ENCODE results near the gene ADK. TPM values are rescaled to one million over a fixed set of nuclear protein-coding genes. Genes with fewer than 3 reads are reported as not detected.

ADK gene
- total RNA-seq, 3 donors from 2014 or later (not counting 1 experiment from before 2014, with no cell fraction given) = 13.4 to 16.1 (median 14.1) TPM

- peaks cover 6% of the 10 kb centered on the region in 2 donors for H3K4me1 Mint-ChIP-seq
- H3K9me3 Mint-ChIP-seq = no peaks in the 10 kb centered on the region
- no peak for TF ChIP-seq CTCF (IDR thresholded peaks at IDR 0.05)
- no peaks in the 10 kb centered on the region for H3K27me3 Mint-ChIP-seq (ENCODE audit: low read depth in 2 of 2)
- H3K36me3 Mint-ChIP-seq = no peaks in the 10 kb centered on the region
- Histone ChIP-seq H3K4me3 (ENCODE audit: low read length) (no peak overlapping the region), H3K9me3 (ENCODE audit: control insufficient read depth, insufficient read depth, low read length) (no peaks in the 10 kb centered on the region), H3K4me1 (ENCODE audit: control insufficient read depth, insufficient read depth, low read length) (no peaks in the 10 kb centered on the region), H3K27ac (ENCODE audit: low read length) (no peak overlapping the region), H3K36me3 (ENCODE audit: control insufficient read depth, insufficient read depth, low read length) (peaks cover 12% of the 10 kb centered on the region), H3K27me3 (ENCODE audit: control insufficient read depth, insufficient read depth, low read length) (no peaks in the 10 kb centered on the region)
- intact Hi-C loops (cut with micrococcal nuclease) = no loop called here
- no peak overlapping the region for H3K4me3 Mint-ChIP-seq
- no CpG with 5 or more reads among the region's 1 CpG for WGBS (ENCODE audit: insufficient coverage)
- no peak overlapping the region for H3K27ac Mint-ChIP-seq
- DNase-seq = no peak
- ATAC-seq = no peak
These were observed 523.9 kb downstream of the ADK start for GRCh38 chr10:74674927-74675326.

- ATAC-seq (no peak), DNase-seq (no peak)
- intact Hi-C loops (cut with micrococcal nuclease) = no loop called here
- Histone ChIP-seq H3K27me3 (ENCODE audit: control insufficient read depth, insufficient read depth, low read length) (no peaks in the 10 kb centered on the region), H3K27ac (ENCODE audit: low read length) (no peak overlapping the region), H3K4me1 (ENCODE audit: control insufficient read depth, insufficient read depth, low read length) (no peaks in the 10 kb centered on the region), H3K4me3 (ENCODE audit: low read length) (no peak overlapping the region), H3K36me3 (ENCODE audit: control insufficient read depth, insufficient read depth, low read length) (peaks cover 11% of the 10 kb centered on the region), H3K9me3 (ENCODE audit: control insufficient read depth, insufficient read depth, low read length) (no peaks in the 10 kb centered on the region)
- Mint-ChIP-seq H3K27me3 (ENCODE audit: low read depth in 2 of 2) (no peaks in the 10 kb centered on the region), H3K9me3 (no peaks in the 10 kb centered on the region), H3K27ac (no peak overlapping the region), H3K36me3 (no peaks in the 10 kb centered on the region), H3K4me1 (peaks cover 6% of the 10 kb centered on the region in 2 donors), H3K4me3 (no peak overlapping the region)
- no peak for TF ChIP-seq CTCF (IDR thresholded peaks at IDR 0.05)
These were observed 524.5 kb downstream of the ADK start for GRCh38 chr10:74675484-74675883.

GRCh38 chr10:74677951-74678350 lies 526.9 kb downstream of the ADK start:
- Histone ChIP-seq H3K4me1 (ENCODE audit: control insufficient read depth, insufficient read depth, low read length) (no peaks in the 10 kb centered on the region), H3K27ac (ENCODE audit: low read length) (no peak overlapping the region), H3K36me3 (ENCODE audit: control insufficient read depth, insufficient read depth, low read length) (peaks cover 8% of the 10 kb centered on the region), H3K4me3 (ENCODE audit: low read length) (no peak overlapping the region), H3K9me3 (ENCODE audit: control insufficient read depth, insufficient read depth, low read length) (no peaks in the 10 kb centered on the region), H3K27me3 (ENCODE audit: control insufficient read depth, insufficient read depth, low read length) (no peaks in the 10 kb centered on the region)
- H3K4me3 Mint-ChIP-seq = no peak overlapping the region
- intact Hi-C loops (cut with micrococcal nuclease) = no loop called here
- no peak for DNase-seq
- WGBS (ENCODE audit: insufficient coverage) = no CpG with 5 or more reads among the region's 1 CpG
- H3K9me3 Mint-ChIP-seq = no peaks in the 10 kb centered on the region
- H3K4me1 Mint-ChIP-seq = peaks cover 14 to 17% of the 10 kb centered on the region in 2 donors
- no peaks in the 10 kb centered on the region for H3K36me3 Mint-ChIP-seq
- ATAC-seq = no peak
- no peak for TF ChIP-seq CTCF (IDR thresholded peaks at IDR 0.05)
- no peak overlapping the region for H3K27ac Mint-ChIP-seq
- H3K27me3 Mint-ChIP-seq (ENCODE audit: low read depth in 2 of 2) = no peaks in the 10 kb centered on the region

- Histone ChIP-seq H3K4me3 (ENCODE audit: low read length) (no peak overlapping the region), H3K9me3 (ENCODE audit: control insufficient read depth, insufficient read depth, low read length) (no peaks in the 10 kb centered on the region), H3K27me3 (ENCODE audit: control insufficient read depth, insufficient read depth, low read length) (no peaks in the 10 kb centered on the region), H3K27ac (ENCODE audit: low read length) (no peak overlapping the region), H3K4me1 (ENCODE audit: control insufficient read depth, insufficient read depth, low read length) (no peaks in the 10 kb centered on the region), H3K36me3 (ENCODE audit: control insufficient read depth, insufficient read depth, low read length) (no peaks in the 10 kb centered on the region)
- WGBS (ENCODE audit: insufficient coverage) = 27% methylated on average over 2 of the region's 4 CpGs
- Mint-ChIP-seq H3K4me3 (peak overlapping the region; percentile 62), H3K36me3 (no peaks in the 10 kb centered on the region), H3K9me3 (no peaks in the 10 kb centered on the region), H3K4me1 (peaks cover 14 to 16% of the 10 kb centered on the region in 2 donors), H3K27ac (peak overlapping the region; percentile 45 to 60), H3K27me3 (ENCODE audit: low read depth in 2 of 2) (no peaks in the 10 kb centered on the region)
- ATAC-seq = peak; percentile 53 to 76 (median 76)
- DNase-seq = peak in 1 of 2 donors; percentile 4
- no peak for TF ChIP-seq CTCF (IDR thresholded peaks at IDR 0.05)
- intact Hi-C loops (cut with micrococcal nuclease) = no loop called here
These were observed 531.1 kb downstream of the ADK start for GRCh38 chr10:74681917-74682627.
